ENCODE results near the gene CARS2. TPM values are rescaled to one million over a fixed set of nuclear protein-coding genes. Genes with fewer than 3 reads are reported as not detected.

Gene CARS2
- polyA plus RNA-seq, 1 donor (not counting 4 experiments of a cell fraction or from before 2014, with no cell fraction given) = 90.0 TPM

DNA sequence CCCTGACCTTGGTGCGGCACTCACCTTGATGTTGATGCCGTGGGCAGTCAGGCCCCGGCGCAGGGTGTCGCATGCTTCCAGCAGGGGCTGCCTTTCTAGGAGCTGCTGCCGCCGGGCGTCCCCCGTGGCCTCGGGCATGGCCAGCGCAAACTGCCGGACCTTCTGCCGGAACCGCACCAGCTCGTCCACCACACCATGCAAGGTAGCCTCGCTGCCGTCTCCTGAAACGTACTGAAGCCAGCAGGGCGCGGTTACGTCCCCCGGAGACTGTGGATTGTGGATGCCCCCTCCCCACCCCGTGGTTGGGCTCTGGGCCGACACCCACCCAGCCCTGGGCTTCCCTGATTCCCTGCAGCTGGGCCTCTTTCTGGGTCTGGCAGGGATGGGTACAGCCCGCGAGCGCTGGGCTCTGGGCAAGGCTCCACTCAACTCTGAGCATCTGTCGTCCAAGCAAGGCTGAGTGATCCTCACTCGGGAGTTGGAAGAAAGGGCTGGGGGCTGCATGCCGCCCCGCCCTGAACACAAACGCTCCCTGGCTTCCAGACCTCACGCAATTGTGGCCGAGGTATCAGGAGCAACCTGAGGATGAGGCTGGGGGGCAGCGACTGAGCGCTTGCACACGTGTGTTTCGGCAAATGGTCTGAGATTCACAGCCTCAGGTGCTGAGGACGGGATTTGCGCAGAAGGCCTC, 63.5 kb downstream of the CARS2 start:
- no peak for TF ChIP-seq EZH2 (IDR thresholded peaks at IDR 0.05; ENCODE audit: low read length)
- TF ChIP-seq, protein P1, sequence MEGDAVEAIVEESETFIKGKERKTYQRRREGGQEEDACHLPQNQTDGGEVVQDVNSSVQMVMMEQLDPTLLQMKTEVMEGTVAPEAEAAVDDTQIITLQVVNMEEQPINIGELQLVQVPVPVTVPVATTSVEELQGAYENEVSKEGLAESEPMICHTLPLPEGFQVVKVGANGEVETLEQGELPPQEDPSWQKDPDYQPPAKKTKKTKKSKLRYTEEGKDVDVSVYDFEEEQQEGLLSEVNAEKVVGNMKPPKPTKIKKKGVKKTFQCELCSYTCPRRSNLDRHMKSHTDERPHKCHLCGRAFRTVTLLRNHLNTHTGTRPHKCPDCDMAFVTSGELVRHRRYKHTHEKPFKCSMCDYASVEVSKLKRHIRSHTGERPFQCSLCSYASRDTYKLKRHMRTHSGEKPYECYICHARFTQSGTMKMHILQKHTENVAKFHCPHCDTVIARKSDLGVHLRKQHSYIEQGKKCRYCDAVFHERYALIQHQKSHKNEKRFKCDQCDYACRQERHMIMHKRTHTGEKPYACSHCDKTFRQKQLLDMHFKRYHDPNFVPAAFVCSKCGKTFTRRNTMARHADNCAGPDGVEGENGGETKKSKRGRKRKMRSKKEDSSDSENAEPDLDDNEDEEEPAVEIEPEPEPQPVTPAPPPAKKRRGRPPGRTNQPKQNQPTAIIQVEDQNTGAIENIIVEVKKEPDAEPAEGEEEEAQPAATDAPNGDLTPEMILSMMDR (optimal IDR thresholded peaks at IDR 0.05 in 1 of 3, IDR thresholded peaks at IDR 0.05 in 1 of 3, conservative IDR thresholded peaks at IDR 0.05 in 1 of 3; ENCODE audit: extremely low read depth in 1 of 3, insufficient read depth in 2 of 3, low read length in 3 of 3) = no peak
- peaks cover 5% of the 10 kb centered on the region for H4K20me1 ChIP-seq (ENCODE audit: control insufficient read depth, extremely low read depth, insufficient read depth, low read length)
- H3K36me3 ChIP-seq (ENCODE audit: control insufficient read depth in 2 of 2, extremely low read depth in 1 of 2, insufficient read depth in 2 of 2, low read length in 2 of 2) = peaks cover 27 to 60% of the 10 kb centered on the region in 2 experiments
- H3K9me1 ChIP-seq (ENCODE audit: control insufficient read depth, extremely low read depth, insufficient read depth, low read length) = no peaks in the 10 kb centered on the region
- no peaks in the 10 kb centered on the region for H3K4me1 ChIP-seq (ENCODE audit: control insufficient read depth, extremely low read depth, insufficient read depth, low read length)
- FAIRE-seq = no peak
- no peak overlapping the region for H3K27ac ChIP-seq (ENCODE audit: control insufficient read depth, insufficient read depth, low read length)
- H2AFZ ChIP-seq (ENCODE audit: control insufficient read depth, low read length) = no peak overlapping the region
- H3K27me3 ChIP-seq (ENCODE audit: control insufficient read depth, extremely low read depth, insufficient read depth, low read length) = no peaks in the 10 kb centered on the region
- no peak overlapping the region for H3K9ac ChIP-seq (ENCODE audit: control insufficient read depth, extremely low read depth, insufficient read depth, low read length)
- no peaks in the 10 kb centered on the region for H3K9me3 ChIP-seq (ENCODE audit: control insufficient read depth, low read depth, low read length)
- DNase-seq (ENCODE audit: low read depth, low spot score) = no peak
- H3K4me3 ChIP-seq (ENCODE audit: control insufficient read depth in 2 of 3, extremely low read depth in 1 of 3, insufficient read depth in 2 of 3, low read depth in 1 of 3, low read length in 3 of 3) = no peak overlapping the region
- H3K4me2 ChIP-seq (ENCODE audit: control insufficient read depth, extremely low read depth, insufficient read depth, low read depth, low read length) = no peak overlapping the region
- H3K79me2 ChIP-seq (ENCODE audit: control insufficient read depth, insufficient read depth, low read length) = no peaks in the 10 kb centered on the region
- dilution Hi-C loops (cut with MboI; ENCODE audit: extremely low pct_ligation_motif_present, low sequenced_read_pairs) = no loop called here

DNA sequence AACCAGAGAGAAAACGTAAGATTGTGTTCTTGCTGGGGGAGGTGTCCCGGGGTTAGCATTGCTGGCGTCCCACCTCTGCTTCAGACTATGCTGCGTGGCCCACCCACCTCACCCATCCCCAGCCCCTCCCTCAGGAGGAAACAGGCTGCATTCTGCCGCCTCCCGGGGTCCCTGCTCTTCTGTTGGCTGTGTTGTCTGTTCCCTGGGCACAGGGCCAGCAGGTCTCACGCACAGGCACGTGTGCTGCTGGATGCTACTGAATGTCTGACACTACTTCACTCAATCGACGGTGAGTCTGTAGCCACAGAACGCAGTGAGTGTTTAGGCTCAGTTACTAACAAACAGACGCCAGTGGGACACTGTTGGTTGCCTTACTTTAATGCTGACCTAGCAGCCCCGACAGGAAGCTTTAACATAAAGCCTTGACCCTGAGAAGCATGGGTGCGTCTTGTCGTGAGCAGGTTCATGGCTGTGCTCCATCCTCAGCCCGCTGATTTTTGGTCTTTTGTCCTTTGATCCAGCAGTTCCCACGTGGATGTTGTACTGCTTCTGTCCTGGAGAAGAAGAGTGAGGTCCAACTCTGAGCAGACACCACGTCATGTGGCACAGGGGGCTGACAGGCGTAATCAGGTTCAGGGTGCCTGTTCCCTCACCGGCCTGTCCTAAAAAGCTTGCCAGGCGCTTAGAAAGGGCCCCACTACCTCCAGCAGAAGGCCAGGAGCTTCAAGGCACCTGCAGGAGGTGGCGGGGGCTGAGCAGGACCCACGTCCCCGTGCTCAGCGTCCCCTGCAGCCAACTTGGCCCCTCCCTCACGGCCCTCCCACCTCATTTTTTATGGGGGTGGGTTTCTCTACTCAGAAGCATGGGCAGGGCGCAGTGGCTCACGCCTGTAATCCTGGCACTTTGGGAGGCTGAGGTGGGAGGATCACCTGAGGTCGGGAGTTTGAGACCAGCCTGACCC, 64.6 kb downstream of the CARS2 start:
- Histone ChIP-seq H3K9ac (ENCODE audit: control insufficient read depth, extremely low read depth, insufficient read depth, low read length) (no peak overlapping the region), H3K9me3 (ENCODE audit: control insufficient read depth, low read depth, low read length) (no peaks in the 10 kb centered on the region), H3K36me3 (ENCODE audit: control insufficient read depth in 2 of 2, extremely low read depth in 1 of 2, insufficient read depth in 2 of 2, low read length in 2 of 2) (peaks cover 34 to 69% of the 10 kb centered on the region in 2 experiments), H3K27me3 (ENCODE audit: control insufficient read depth, extremely low read depth, insufficient read depth, low read length) (no peaks in the 10 kb centered on the region), H3K4me2 (ENCODE audit: control insufficient read depth, extremely low read depth, insufficient read depth, low read depth, low read length) (no peak overlapping the region), H2AFZ (ENCODE audit: control insufficient read depth, low read length) (no peak overlapping the region), H3K4me1 (ENCODE audit: control insufficient read depth, extremely low read depth, insufficient read depth, low read length) (no peaks in the 10 kb centered on the region), H3K9me1 (ENCODE audit: control insufficient read depth, extremely low read depth, insufficient read depth, low read length) (no peaks in the 10 kb centered on the region), H3K4me3 (ENCODE audit: control insufficient read depth in 2 of 3, extremely low read depth in 1 of 3, insufficient read depth in 2 of 3, low read depth in 1 of 3, low read length in 3 of 3) (no peak overlapping the region), H4K20me1 (ENCODE audit: control insufficient read depth, extremely low read depth, insufficient read depth, low read length) (peaks cover 5% of the 10 kb centered on the region), H3K79me2 (ENCODE audit: control insufficient read depth, insufficient read depth, low read length) (no peaks in the 10 kb centered on the region), H3K27ac (ENCODE audit: control insufficient read depth, insufficient read depth, low read length) (no peak overlapping the region)
- no peak for FAIRE-seq
- DNase-seq (ENCODE audit: low read depth, low spot score) = no peak
- dilution Hi-C loops (cut with MboI; ENCODE audit: extremely low pct_ligation_motif_present, low sequenced_read_pairs) = no loop called here
- no peak for TF ChIP-seq EZH2 (IDR thresholded peaks at IDR 0.05; ENCODE audit: low read length)
- TF ChIP-seq, protein P1 (optimal IDR thresholded peaks at IDR 0.05 in 1 of 3, IDR thresholded peaks at IDR 0.05 in 1 of 3, conservative IDR thresholded peaks at IDR 0.05 in 1 of 3; ENCODE audit: extremely low read depth in 1 of 3, insufficient read depth in 2 of 3, low read length in 3 of 3) = no peak
